Stimulated activated effector memory CD8-positive, alpha-beta T cell treated with anti-CD3 and anti-CD28 coated beads, Interleukin-12 subunit alpha, Interleukin-12 subunit beta, amount 100 ng/mL, for 72 hours (primary cell): ENCODE measurements around the gene FIBP.
"Not testable (repeated sequence)": the region's sequence is repeated elsewhere in the genome, so short reads cannot be mapped to it uniquely, and the experiment has no call there.

ENCODE experiments used
- ATAC-seq: fragments of 150-1000 bp; cut with Tn5 transposase; 2 replicates; pipeline ENCODE4 v1.10.0; 2021
- DNase-seq, 2 donors: peaks; one replicate each; pipeline ENCODE4 v3.0.0; 2021 to 2022; ENCODE audit warnings: low spot score in 2 of 2
- H3K27ac Mint-ChIP-seq: one replicate; pipeline ENCODE4 v1.8.0; 2022; ENCODE audit warnings: mild to moderate bottlenecking, mixed read lengths
- H3K36me3 Mint-ChIP-seq: one replicate; pipeline ENCODE4 v1.8.0; 2022; ENCODE audit warnings: mild to moderate bottlenecking, mixed read lengths
- H3K4me1 Mint-ChIP-seq: one replicate; pipeline ENCODE4 v1.8.0; 2022; ENCODE audit warnings: mixed read lengths
- H3K4me3 Mint-ChIP-seq: one replicate; pipeline ENCODE4 v1.8.0; 2022; ENCODE audit warnings: mild to moderate bottlenecking, mixed read lengths
- H3K9me3 Mint-ChIP-seq: one replicate; pipeline ENCODE4 v1.8.0; 2022; ENCODE audit warnings: mixed read lengths

The FIBP gene

GRCh38 chr11:65854852-65855837, 33.1 kb downstream of the FIBP start:
- Mint-ChIP-seq H3K9me3 (no peaks in the 10 kb centered on the region), H3K27ac (peak overlapping the region; percentile 88), H3K4me3 (peak overlapping the region; percentile 97), H3K4me1 (peaks cover 62% of the 10 kb centered on the region), H3K36me3 (peaks cover 98% of the 10 kb centered on the region)
- DNase-seq (no peak), ATAC-seq (no peak)

- Mint-ChIP-seq H3K36me3 (peaks cover 88% of the 10 kb centered on the region), H3K9me3 (no peaks in the 10 kb centered on the region), H3K4me3 (peak overlapping the region; percentile 97), H3K27ac (peak overlapping the region; percentile 88), H3K4me1 (peaks cover 55% of the 10 kb centered on the region)
- no peak for ATAC-seq
- DNase-seq = no peak
Observed at GRCh38 chr11:65854161-65854592, 34.1 kb downstream of the FIBP start.

GRCh38 chr11:65853246-65853979, 34.9 kb downstream of the FIBP start:
- DNase-seq = peak in 1 of 2 donors; percentile 49
- Mint-ChIP-seq H3K4me3 (no peak overlapping the region), H3K4me1 (peaks cover 47% of the 10 kb centered on the region), H3K36me3 (peaks cover 83% of the 10 kb centered on the region), H3K27ac (peak overlapping the region; percentile 88), H3K9me3 (no peaks in the 10 kb centered on the region)
- ATAC-seq = no peak

- Mint-ChIP-seq H3K36me3 (peaks cover 75% of the 10 kb centered on the region), H3K4me1 (peaks cover 44% of the 10 kb centered on the region), H3K9me3 (no peaks in the 10 kb centered on the region), H3K27ac (peak overlapping the region; percentile 88), H3K4me3 (no peak overlapping the region)
- DNase-seq (peak in 1 of 2 donors; percentile 53), ATAC-seq (no peak)
Observed at GRCh38 chr11:65852508-65853245, 35.6 kb downstream of the FIBP start.

GRCh38 chr11:65851811-65852507, 36.3 kb downstream of the FIBP start:
- Mint-ChIP-seq H3K9me3 (no peaks in the 10 kb centered on the region), H3K27ac (peak overlapping the region; percentile 58), H3K4me3 (no peak overlapping the region), H3K36me3 (peaks cover 68% of the 10 kb centered on the region), H3K4me1 (peaks cover 44% of the 10 kb centered on the region)
- DNase-seq = peak in 1 of 2 donors; percentile 55
- no peak for ATAC-seq

- peak; percentile 17 for ATAC-seq
- Mint-ChIP-seq H3K4me1 (peaks cover 36% of the 10 kb centered on the region), H3K4me3 (no peak overlapping the region), H3K9me3 (no peaks in the 10 kb centered on the region), H3K36me3 (peaks cover 60% of the 10 kb centered on the region), H3K27ac (peak overlapping the region; percentile 58)
- peak in 1 of 2 donors; percentile 73 for DNase-seq
Observed at GRCh38 chr11:65851083-65851579, 37.1 kb downstream of the FIBP start.

- Mint-ChIP-seq H3K4me3 (no peak overlapping the region), H3K36me3 (peaks cover 53% of the 10 kb centered on the region), H3K4me1 (peaks cover 29% of the 10 kb centered on the region), H3K27ac (peak overlapping the region; percentile 52), H3K9me3 (no peaks in the 10 kb centered on the region)
- DNase-seq = peak in 1 of 2 donors; percentile 51
- peak; percentile 2 for ATAC-seq
Observed at GRCh38 chr11:65850217-65851082, 37.8 kb downstream of the FIBP start.

- DNase-seq (peak in 1 of 2 donors; percentile 52), ATAC-seq (no peak)
- peak overlapping the region; percentile 52 for H3K27ac Mint-ChIP-seq
- no peak overlapping the region for H3K4me3 Mint-ChIP-seq
- peaks cover 46% of the 10 kb centered on the region for H3K36me3 Mint-ChIP-seq
- H3K9me3 Mint-ChIP-seq = no peaks in the 10 kb centered on the region
- H3K4me1 Mint-ChIP-seq = peaks cover 23% of the 10 kb centered on the region
Observed at GRCh38 chr11:65849771-65850216, 38.5 kb downstream of the FIBP start.

- ATAC-seq (no peak), DNase-seq (no peak)
- H3K9me3 Mint-ChIP-seq = no peaks in the 10 kb centered on the region
- peak overlapping the region; percentile 52 for H3K27ac Mint-ChIP-seq
- peaks cover 18% of the 10 kb centered on the region for H3K4me1 Mint-ChIP-seq
- H3K4me3 Mint-ChIP-seq = no peak overlapping the region
- H3K36me3 Mint-ChIP-seq = peaks cover 42% of the 10 kb centered on the region
Observed at GRCh38 chr11:65849366-65849765, 38.9 kb downstream of the FIBP start.

GRCh38 chr11:65848693-65849092, 39.6 kb downstream of the FIBP start:
- not testable (repeated sequence) for DNase-seq, H3K9me3 Mint-ChIP-seq, H3K27ac Mint-ChIP-seq, ATAC-seq, H3K4me3 Mint-ChIP-seq
- Mint-ChIP-seq H3K4me1 (peaks cover 12% of the 10 kb centered on the region), H3K36me3 (peaks cover 35% of the 10 kb centered on the region)

- peaks cover 26% of the 10 kb centered on the region for H3K36me3 Mint-ChIP-seq
- DNase-seq (no peak), ATAC-seq (no peak)
- H3K9me3 Mint-ChIP-seq = no peaks in the 10 kb centered on the region
- H3K27ac Mint-ChIP-seq = no peak overlapping the region
- H3K4me1 Mint-ChIP-seq = peaks cover 6% of the 10 kb centered on the region
- H3K4me3 Mint-ChIP-seq = no peak overlapping the region
Observed at GRCh38 chr11:65847746-65848145, 40.5 kb downstream of the FIBP start.

- no peaks in the 10 kb centered on the region for H3K4me1 Mint-ChIP-seq
- DNase-seq (no peak), ATAC-seq (no peak)
- no peaks in the 10 kb centered on the region for H3K36me3 Mint-ChIP-seq
- H3K9me3 Mint-ChIP-seq = no peaks in the 10 kb centered on the region
- no peak overlapping the region for H3K27ac Mint-ChIP-seq
- H3K4me3 Mint-ChIP-seq = no peak overlapping the region
Observed at GRCh38 chr11:65844231-65844872, 43.9 kb downstream of the FIBP start.

- Mint-ChIP-seq H3K4me1 (no peaks in the 10 kb centered on the region), H3K36me3 (no peaks in the 10 kb centered on the region), H3K4me3 (no peak overlapping the region), H3K27ac (no peak overlapping the region), H3K9me3 (no peaks in the 10 kb centered on the region)
- no peak for DNase-seq
- no peak for ATAC-seq
Observed at GRCh38 chr11:65843811-65844210, 44.5 kb downstream of the FIBP start.
